Measurements from ENCODE around the gene SEC61G. TPM values are rescaled to one million over a fixed set of nuclear protein-coding genes. Genes with fewer than 3 reads are reported as not detected.

SEC61G gene
- total RNA-seq: 100 to 1,000 TPM; 137 to 170 TPM

- H3K36me3 ChIP-seq: no peaks in the 10 kb centered on the region
- H3K9me3 ChIP-seq: no peaks in the 10 kb centered on the region
- peak within 1 kb of the TSS; percentile 96 for H3K4me3 ChIP-seq
- H3K27me3 ChIP-seq: no peaks in the 10 kb centered on the region
- peak within 1 kb of the TSS; percentile 90 to 92 for H3K9ac ChIP-seq (ENCODE audit: low read depth in 2 of 2, low read length in 2 of 2)
- peak within 1 kb of the TSS; percentile 86 for H3K27ac ChIP-seq
- no peaks in the 10 kb centered on the region for H3K4me1 ChIP-seq
- TF ChIP-seq CTCF (IDR thresholded peaks at IDR 0.05): no peak
- intact Hi-C loops (cut with DNase I): no loop called here
- DNase-seq: peak; percentile 98
These were observed at the start of gene SEC61G for GRCh38 chr7:54758702-54759592. Gene SEC61G (minus strand): TSS chr7:54759211. CDS start chr7:54757588, 1,623 bp downstream.

- no peak overlapping the region for H3K4me3 ChIP-seq
- H3K36me3 ChIP-seq: no peaks in the 10 kb centered on the region
- no peak for TF ChIP-seq CTCF (IDR thresholded peaks at IDR 0.05)
- H3K4me1 ChIP-seq: no peaks in the 10 kb centered on the region
- no peak overlapping the region for H3K9ac ChIP-seq (ENCODE audit: low read depth in 2 of 2, low read length in 2 of 2)
- DNase-seq: no peak
- H3K9me3 ChIP-seq: no peaks in the 10 kb centered on the region
- intact Hi-C loops (cut with DNase I): no loop called here
- no peaks in the 10 kb centered on the region for H3K27me3 ChIP-seq
- no peak overlapping the region for H3K27ac ChIP-seq
These were observed 43.8 kb upstream of the SEC61G start for GRCh38 chr7:54802841-54803240.

GRCh38 chr7:54802114-54802513 lies 43.1 kb upstream of the SEC61G start:
- no peak overlapping the region for H3K27ac ChIP-seq
- intact Hi-C loops (cut with DNase I): no loop called here
- H3K36me3 ChIP-seq: no peaks in the 10 kb centered on the region
- H3K4me1 ChIP-seq: no peaks in the 10 kb centered on the region
- no peak overlapping the region for H3K4me3 ChIP-seq
- H3K9me3 ChIP-seq: no peaks in the 10 kb centered on the region
- no peak for DNase-seq
- no peak overlapping the region for H3K9ac ChIP-seq (ENCODE audit: low read depth in 2 of 2, low read length in 2 of 2)
- H3K27me3 ChIP-seq: no peaks in the 10 kb centered on the region
- no peak for TF ChIP-seq CTCF (IDR thresholded peaks at IDR 0.05)

- no peak overlapping the region for H3K27ac ChIP-seq
- H3K36me3 ChIP-seq: no peaks in the 10 kb centered on the region
- no peaks in the 10 kb centered on the region for H3K4me1 ChIP-seq
- intact Hi-C loops (cut with DNase I): no loop called here
- H3K4me3 ChIP-seq: no peak overlapping the region
- no peak for DNase-seq
- H3K27me3 ChIP-seq: no peaks in the 10 kb centered on the region
- no peak overlapping the region for H3K9ac ChIP-seq (ENCODE audit: low read depth in 2 of 2, low read length in 2 of 2)
- H3K9me3 ChIP-seq: no peaks in the 10 kb centered on the region
- no peak for TF ChIP-seq CTCF (IDR thresholded peaks at IDR 0.05)
These were observed 40.8 kb upstream of the SEC61G start for GRCh38 chr7:54799792-54800191.

- intact Hi-C loops (cut with DNase I): no loop called here
- Histone ChIP-seq H3K9ac (ENCODE audit: low read depth in 2 of 2, low read length in 2 of 2) (no peak overlapping the region), H3K27me3 (no peaks in the 10 kb centered on the region), H3K4me3 (no peak overlapping the region), H3K27ac (no peak overlapping the region), H3K9me3 (no peaks in the 10 kb centered on the region), H3K36me3 (no peaks in the 10 kb centered on the region), H3K4me1 (no peaks in the 10 kb centered on the region)
- DNase-seq: no peak
- TF ChIP-seq CTCF (IDR thresholded peaks at IDR 0.05): no peak
These were observed 39.5 kb upstream of the SEC61G start for GRCh38 chr7:54798530-54798929.

Data from colonic mucosa (tissue), 4 donors.